Measurements from ENCODE around the gene UBA3.

UBA3 gene

DNA sequence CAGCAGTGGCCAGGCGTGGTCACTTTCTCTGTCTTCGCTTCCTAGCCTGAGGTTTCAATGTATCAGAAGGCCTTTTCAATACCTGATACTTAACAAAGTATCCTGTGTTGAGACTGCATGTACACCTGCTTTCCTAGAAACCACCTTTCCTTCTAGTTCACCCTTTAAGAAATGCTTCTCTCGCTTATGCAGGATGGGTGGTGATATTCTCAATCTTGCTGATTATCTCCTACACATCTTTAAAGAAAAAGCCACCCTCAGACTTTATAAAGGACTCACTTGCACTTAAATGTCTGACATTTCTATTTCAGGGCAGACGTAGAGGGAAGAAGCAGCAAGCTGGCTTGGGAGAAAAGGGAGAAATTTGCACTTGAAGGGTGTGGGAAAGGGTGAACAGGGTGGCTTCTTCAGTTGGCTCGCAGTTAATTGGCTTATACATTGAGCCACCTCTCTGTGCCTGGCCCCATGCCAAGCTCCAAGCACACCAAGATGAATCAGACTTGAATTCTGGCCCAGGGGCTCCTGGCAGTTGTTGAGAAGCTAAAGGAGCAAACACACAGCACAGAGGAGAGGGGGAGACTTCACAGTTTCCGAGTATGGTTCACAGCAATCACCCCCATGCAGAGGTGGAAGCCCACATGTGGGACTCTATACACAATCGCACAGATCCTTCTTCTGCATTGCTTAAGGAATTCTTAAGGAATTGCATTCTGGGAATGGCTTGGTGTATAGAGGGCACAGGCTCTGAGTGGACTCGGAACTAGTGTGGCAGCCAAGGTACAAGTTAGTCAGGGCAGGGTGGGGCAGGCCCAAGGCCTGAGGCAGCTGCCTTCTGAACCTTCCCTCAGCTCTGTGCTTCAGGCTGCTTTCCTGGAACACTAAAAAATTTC lies 5.9 kb upstream of the UBA3 start:
- TF ChIP-seq, protein P1, sequence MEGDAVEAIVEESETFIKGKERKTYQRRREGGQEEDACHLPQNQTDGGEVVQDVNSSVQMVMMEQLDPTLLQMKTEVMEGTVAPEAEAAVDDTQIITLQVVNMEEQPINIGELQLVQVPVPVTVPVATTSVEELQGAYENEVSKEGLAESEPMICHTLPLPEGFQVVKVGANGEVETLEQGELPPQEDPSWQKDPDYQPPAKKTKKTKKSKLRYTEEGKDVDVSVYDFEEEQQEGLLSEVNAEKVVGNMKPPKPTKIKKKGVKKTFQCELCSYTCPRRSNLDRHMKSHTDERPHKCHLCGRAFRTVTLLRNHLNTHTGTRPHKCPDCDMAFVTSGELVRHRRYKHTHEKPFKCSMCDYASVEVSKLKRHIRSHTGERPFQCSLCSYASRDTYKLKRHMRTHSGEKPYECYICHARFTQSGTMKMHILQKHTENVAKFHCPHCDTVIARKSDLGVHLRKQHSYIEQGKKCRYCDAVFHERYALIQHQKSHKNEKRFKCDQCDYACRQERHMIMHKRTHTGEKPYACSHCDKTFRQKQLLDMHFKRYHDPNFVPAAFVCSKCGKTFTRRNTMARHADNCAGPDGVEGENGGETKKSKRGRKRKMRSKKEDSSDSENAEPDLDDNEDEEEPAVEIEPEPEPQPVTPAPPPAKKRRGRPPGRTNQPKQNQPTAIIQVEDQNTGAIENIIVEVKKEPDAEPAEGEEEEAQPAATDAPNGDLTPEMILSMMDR (IDR thresholded peaks at IDR 0.05; ENCODE audit: low read depth, low read length, missing control alignments) = no peak
- H3K4me3 ChIP-seq (replicated peaks; ENCODE audit: low read depth, low read length) = peak overlapping the region; percentile 79
- DNase-seq (ENCODE audit: extremely low read depth, low read depth) = peak; percentile 85

DNA sequence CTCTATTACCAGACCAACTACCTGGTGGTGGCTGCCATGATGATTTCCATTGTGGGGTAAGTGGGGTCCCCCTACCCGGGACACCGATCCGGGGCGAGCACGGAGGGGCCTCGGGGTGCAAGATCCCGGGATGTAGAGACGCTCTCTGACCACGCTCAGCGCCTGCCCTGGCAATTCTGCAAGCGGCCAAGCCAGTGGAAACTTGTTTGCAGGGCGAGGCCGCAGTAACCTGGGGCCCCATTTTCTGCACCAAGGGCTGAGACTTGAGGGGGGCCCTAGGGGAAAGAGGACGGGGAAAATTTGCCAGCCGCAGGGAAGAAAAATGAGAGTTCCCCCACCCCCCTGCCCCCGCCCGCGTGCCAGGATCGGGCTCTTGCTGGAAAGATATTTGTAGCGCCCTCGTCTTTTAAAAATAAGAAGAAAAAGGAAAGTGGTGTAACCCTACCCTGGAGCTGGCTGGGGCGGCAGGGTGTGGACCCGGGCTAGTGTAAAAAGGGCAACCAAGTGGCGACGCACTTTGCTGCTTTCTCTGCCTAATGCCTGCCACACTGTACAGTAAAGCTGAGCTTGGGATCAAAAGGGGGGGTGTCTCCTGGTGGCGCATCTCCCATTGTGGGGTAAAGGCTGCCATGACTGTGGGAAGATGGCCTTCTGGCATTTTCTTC lies 5.1 kb upstream of the UBA3 start:
- TF ChIP-seq, protein P1 (IDR thresholded peaks at IDR 0.05; ENCODE audit: low read depth, low read length, missing control alignments) = no peak
- no peak for DNase-seq (ENCODE audit: extremely low read depth, low read depth)
- peak overlapping the region; percentile 79 for H3K4me3 ChIP-seq (replicated peaks; ENCODE audit: low read depth, low read length)

DNA sequence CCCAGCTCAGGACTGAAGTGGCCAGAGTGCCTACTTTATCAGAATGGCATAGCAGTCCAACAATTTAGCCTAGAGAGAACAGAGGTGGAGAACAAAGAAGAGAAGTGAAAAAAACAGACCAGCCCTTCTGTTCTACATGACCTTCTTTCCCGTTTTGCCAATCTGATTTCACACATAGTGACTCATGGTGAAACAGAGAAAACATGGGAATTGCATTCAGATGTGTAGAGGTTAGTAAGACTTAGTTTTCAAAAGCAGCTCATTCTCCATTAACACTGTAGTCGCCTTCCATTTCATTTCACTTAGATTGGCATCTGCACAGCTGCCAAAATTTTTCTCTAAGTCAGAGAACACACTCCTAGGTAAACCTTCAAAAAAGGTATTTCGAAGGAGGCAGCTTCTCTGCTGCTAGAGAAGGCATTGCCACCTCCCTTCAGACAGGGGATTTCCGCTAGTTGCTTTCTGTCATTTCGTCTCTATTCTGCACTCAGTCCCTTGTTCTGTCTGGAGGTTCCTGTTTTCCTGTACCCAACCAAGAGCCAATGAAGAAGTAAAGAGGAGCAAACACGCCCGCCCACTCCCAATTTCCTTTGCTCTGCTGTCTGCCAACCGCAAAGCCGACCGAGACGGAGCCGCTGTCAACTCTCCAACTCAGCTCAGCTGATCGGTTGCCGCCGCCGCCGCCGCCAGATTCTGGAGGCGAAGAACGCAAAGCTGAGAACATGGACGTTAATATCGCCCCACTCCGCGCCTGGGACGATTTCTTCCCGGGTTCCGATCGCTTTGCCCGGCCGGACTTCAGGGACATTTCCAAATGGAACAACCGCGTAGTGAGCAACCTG lies 4.4 kb upstream of the UBA3 start, which contains the start of gene ARL6IP5:
TSS of gene ARL6IP5 (plus strand) at position 612 of the 842 bp plus-strand sequence. CDS start at position 723, 111 bp downstream.
- peak; percentile 83 for DNase-seq (ENCODE audit: extremely low read depth, low read depth)
- peak within 1 kb of the TSS; percentile 79 for H3K4me3 ChIP-seq (replicated peaks; ENCODE audit: low read depth, low read length)
- TF ChIP-seq, protein P1 (IDR thresholded peaks at IDR 0.05; ENCODE audit: low read depth, low read length, missing control alignments) = no peak

DNA sequence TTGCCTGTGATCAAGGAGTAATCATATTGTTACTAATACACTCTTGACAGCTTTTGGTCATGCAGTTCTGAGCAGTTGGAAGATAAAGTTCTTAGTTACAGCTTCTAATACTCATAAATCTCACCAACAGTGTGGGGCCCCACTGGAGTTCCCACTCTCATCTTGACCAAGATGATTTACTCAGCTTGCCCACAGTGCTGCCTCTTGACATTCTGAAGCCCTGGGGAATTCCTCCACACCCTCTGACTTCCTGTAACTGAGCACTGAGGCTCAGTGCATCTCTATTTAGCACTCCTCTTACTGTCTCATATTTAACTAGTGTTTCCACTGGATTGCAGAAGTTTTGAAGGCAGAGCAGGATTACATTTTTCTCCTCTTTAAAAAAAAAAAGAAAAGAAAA lies 2.6 kb upstream of the UBA3 start:
- no peak overlapping the region for H3K4me3 ChIP-seq (replicated peaks; ENCODE audit: low read depth, low read length)
- DNase-seq (ENCODE audit: extremely low read depth, low read depth) = no peak
- TF ChIP-seq, protein P1 (IDR thresholded peaks at IDR 0.05; ENCODE audit: low read depth, low read length, missing control alignments) = no peak

DNA sequence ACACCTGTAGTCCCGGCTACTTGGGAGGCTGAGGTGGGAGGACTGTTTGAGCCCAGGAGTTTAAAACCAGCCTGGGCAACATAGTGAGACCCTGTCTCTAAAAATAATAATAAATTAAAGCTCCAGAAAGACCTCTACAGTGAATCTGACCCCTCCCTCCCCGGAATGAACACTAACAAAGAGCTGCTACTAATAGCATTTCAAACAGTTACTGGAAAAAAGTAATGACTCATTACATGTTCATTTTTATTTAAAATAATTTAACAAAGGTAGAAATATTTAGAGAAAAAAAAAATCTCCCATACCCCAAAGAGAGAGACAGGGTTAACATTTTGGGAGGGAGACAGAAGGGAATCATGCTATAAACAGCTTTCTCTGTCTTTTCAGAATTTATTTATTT lies 2.2 kb upstream of the UBA3 start:
- no peak for DNase-seq (ENCODE audit: extremely low read depth, low read depth)
- no peak overlapping the region for H3K4me3 ChIP-seq (replicated peaks; ENCODE audit: low read depth, low read length)
- TF ChIP-seq, protein P1 (IDR thresholded peaks at IDR 0.05; ENCODE audit: low read depth, low read length, missing control alignments) = no peak

DNA sequence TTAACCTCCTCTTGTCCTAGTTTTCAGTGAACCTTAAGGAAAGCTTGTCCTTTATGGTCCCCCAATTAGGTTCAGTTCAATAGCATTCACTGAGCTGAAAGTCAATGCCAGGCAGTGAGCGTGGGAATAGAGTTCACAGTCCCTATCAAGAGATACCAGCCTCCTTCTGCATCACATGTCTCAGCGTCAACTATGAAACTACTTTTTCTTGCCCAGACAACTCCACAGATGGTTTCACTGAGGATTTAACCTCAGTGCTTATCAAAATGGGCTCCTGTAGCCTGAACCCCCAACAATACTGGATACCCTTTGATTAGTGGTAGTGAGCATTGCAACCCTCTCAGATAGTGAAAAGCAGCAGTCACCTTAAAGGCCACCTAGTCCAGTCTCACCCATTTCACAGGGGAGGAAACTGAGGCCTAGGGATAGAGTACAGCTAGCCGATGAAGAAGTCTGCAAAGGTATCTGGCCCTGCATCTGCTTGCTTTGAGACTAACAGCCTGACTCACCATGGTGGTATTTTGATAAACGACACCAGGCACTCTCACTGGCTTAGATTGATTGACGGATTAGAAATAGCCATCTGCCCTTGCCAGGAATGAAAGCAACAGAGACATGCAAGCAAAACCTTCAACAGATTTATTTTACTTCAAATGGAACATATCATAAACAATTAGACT lies 1.6 kb upstream of the UBA3 start:
- no peak overlapping the region for H3K4me3 ChIP-seq (replicated peaks; ENCODE audit: low read depth, low read length)
- TF ChIP-seq, protein P1 (IDR thresholded peaks at IDR 0.05; ENCODE audit: low read depth, low read length, missing control alignments) = no peak
- DNase-seq (ENCODE audit: extremely low read depth, low read depth) = no peak

Data from HFF-Myc (cell line).